ENCODE data around the gene BBS9. TPM values are rescaled to one million over a fixed set of nuclear protein-coding genes. Genes with fewer than 3 reads are reported as not detected.

The BBS9 gene
- total RNA-seq, 4 donors from 2014 or later = 16.4 to 26.0 (median 21.4) TPM

- no peaks in the 10 kb centered on the region for H3K9me3 ChIP-seq
- H3K36me3 ChIP-seq = no peaks in the 10 kb centered on the region
- H3K4me3 ChIP-seq = no peak overlapping the region
- H3K27ac ChIP-seq = no peak overlapping the region
- no peaks in the 10 kb centered on the region for H3K27me3 ChIP-seq
- DNase-seq (ENCODE audit: low spot score in 2 of 2) = no peak
- TF ChIP-seq POLR2A (IDR thresholded peaks at IDR 0.05) (no peak), POLR2AphosphoS5 (IDR thresholded peaks at IDR 0.05) (no peak), EP300 (IDR thresholded peaks at IDR 0.05) (no peak), CTCF (IDR thresholded peaks at IDR 0.05) (no peak)
- no peaks in the 10 kb centered on the region for H3K4me1 ChIP-seq
- 87% methylated on average over 1 of the region's 1 CpG for WGBS
Observed at GRCh38 chr7:33486633-33487032, 357.3 kb downstream of the BBS9 start.

GRCh38 chr7:33487998-33488682 is 358.8 kb downstream of the BBS9 start:
- Histone ChIP-seq H3K27ac (no peak overlapping the region), H3K36me3 (no peaks in the 10 kb centered on the region), H3K9me3 (no peaks in the 10 kb centered on the region), H3K27me3 (no peaks in the 10 kb centered on the region), H3K4me3 (no peak overlapping the region), H3K4me1 (no peaks in the 10 kb centered on the region)
- no peak for DNase-seq (ENCODE audit: low spot score in 2 of 2)
- TF ChIP-seq POLR2AphosphoS5 (IDR thresholded peaks at IDR 0.05) (no peak), POLR2A (IDR thresholded peaks at IDR 0.05) (no peak), CTCF (IDR thresholded peaks at IDR 0.05) (no peak), EP300 (IDR thresholded peaks at IDR 0.05) (no peak)

GRCh38 chr7:33494474-33494873 is 365.1 kb downstream of the BBS9 start:
- TF ChIP-seq POLR2AphosphoS5 (IDR thresholded peaks at IDR 0.05) = no peak
- no peak for TF ChIP-seq CTCF (IDR thresholded peaks at IDR 0.05)
- TF ChIP-seq POLR2A (IDR thresholded peaks at IDR 0.05) = no peak
- TF ChIP-seq EP300 (IDR thresholded peaks at IDR 0.05) = no peak
- no peak for DNase-seq (ENCODE audit: low spot score in 2 of 2)
- no peak overlapping the region for H3K27ac ChIP-seq
- no peak overlapping the region for H3K4me3 ChIP-seq
- no peaks in the 10 kb centered on the region for H3K9me3 ChIP-seq
- H3K36me3 ChIP-seq = no peaks in the 10 kb centered on the region
- H3K4me1 ChIP-seq = no peaks in the 10 kb centered on the region
- no peaks in the 10 kb centered on the region for H3K27me3 ChIP-seq

GRCh38 chr7:33495207-33495606 is 365.8 kb downstream of the BBS9 start:
- WGBS = 61% methylated on average over 5 of the region's 5 CpGs
- H3K4me1 ChIP-seq = no peaks in the 10 kb centered on the region
- TF ChIP-seq CTCF (IDR thresholded peaks at IDR 0.05) (no peak), EP300 (IDR thresholded peaks at IDR 0.05) (no peak), POLR2AphosphoS5 (IDR thresholded peaks at IDR 0.05) (no peak), POLR2A (IDR thresholded peaks at IDR 0.05) (no peak)

GRCh38 chr7:33497051-33497450 is 367.7 kb downstream of the BBS9 start:
- Histone ChIP-seq H3K4me1 (peaks cover 10% of the 10 kb centered on the region), H3K4me3 (no peak overlapping the region), H3K27me3 (no peaks in the 10 kb centered on the region), H3K27ac (no peak overlapping the region), H3K36me3 (no peaks in the 10 kb centered on the region), H3K9me3 (no peaks in the 10 kb centered on the region)
- 93% methylated on average over 2 of the region's 2 CpGs for WGBS
- TF ChIP-seq CTCF (IDR thresholded peaks at IDR 0.05) (no peak), POLR2A (IDR thresholded peaks at IDR 0.05) (no peak), POLR2AphosphoS5 (IDR thresholded peaks at IDR 0.05) (no peak), EP300 (IDR thresholded peaks at IDR 0.05) (no peak)
- DNase-seq (ENCODE audit: low spot score in 2 of 2) = no peak

More at GRCh38 chr7:33495207-33495606, 365.8 kb downstream of the BBS9 start:
- no peaks in the 10 kb centered on the region for H3K36me3 ChIP-seq
- DNase-seq (ENCODE audit: low spot score in 2 of 2) = no peak
- H3K4me3 ChIP-seq = no peak overlapping the region
- H3K27ac ChIP-seq = no peak overlapping the region
- no peaks in the 10 kb centered on the region for H3K27me3 ChIP-seq
- H3K9me3 ChIP-seq = no peaks in the 10 kb centered on the region

All from suprapubic skin (tissue), 4 donors.